Measurements from ENCODE around the gene EIF2B2. TPM values are rescaled to one million over a fixed set of nuclear protein-coding genes. Genes with fewer than 3 reads are reported as not detected.

EIF2B2 gene
- total and polyA plus RNA-seq, 2 experiments from 2014 or later: 40.6 to 50.2 TPM

DNA sequence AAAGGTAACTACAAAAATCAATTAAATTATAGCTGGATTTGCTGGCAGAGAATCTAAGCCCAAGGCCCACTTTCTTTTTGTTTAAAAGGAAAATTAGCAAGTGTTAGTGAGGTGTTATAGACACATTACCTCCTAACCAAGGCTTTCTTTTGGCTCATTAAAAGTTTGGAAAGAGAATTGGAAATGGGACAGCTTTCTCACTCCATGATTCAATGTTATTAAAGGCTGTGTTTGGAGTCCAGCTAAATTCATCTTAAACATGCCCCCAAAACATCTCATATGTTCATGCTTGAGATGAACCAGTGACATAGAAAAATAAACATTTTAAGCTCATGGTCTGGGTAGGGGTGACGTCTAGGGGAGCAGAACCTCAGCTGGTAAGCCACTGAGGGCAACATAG, 33.9 kb upstream of the EIF2B2 start:
- no peak overlapping the region for H3K4me3 ChIP-seq
- H3K9ac ChIP-seq: no peak overlapping the region
- no peak overlapping the region for H3K4me2 ChIP-seq (ENCODE audit: unreplicated experiment)
- TF ChIP-seq EZH2phosphoT487 (IDR thresholded peaks at IDR 0.05; ENCODE audit: insufficient read depth, low read depth) (no peak), EZH2 (IDR thresholded peaks at IDR 0.05; ENCODE audit: insufficient read depth, poor library complexity, severe bottlenecking) (no peak)
- in situ Hi-C loops (cut with MboI): no loop called here
- no peaks in the 10 kb centered on the region for H3K9me2 ChIP-seq (ENCODE audit: insufficient read depth)
- H3K79me2 ChIP-seq (ENCODE audit: insufficient read depth): no peaks in the 10 kb centered on the region
- no peak overlapping the region for H2AFZ ChIP-seq
- H3K36me3 ChIP-seq (ENCODE audit: low read depth): no peaks in the 10 kb centered on the region
- DNase-seq: no peak
- 46% methylated on average over 1 of the region's 1 CpG for WGBS, 2 experiments (ENCODE audit: low coverage in 1 of 2, low lambda C conversion rate in 2 of 2, missing lambda C conversion rate in 2 of 2)
- H3K27me3 ChIP-seq (replicated peaks; ENCODE audit: insufficient read depth): no peaks in the 10 kb centered on the region
- no peaks in the 10 kb centered on the region for H3K9me3 ChIP-seq (ENCODE audit: low read depth)
- no peaks in the 10 kb centered on the region for H4K20me1 ChIP-seq (ENCODE audit: insufficient read depth)
- peaks cover 23% of the 10 kb centered on the region for H3F3A ChIP-seq (ENCODE audit: insufficient read depth)
- no peak overlapping the region for H3K27ac ChIP-seq
- peaks cover 21% of the 10 kb centered on the region for H3K4me1 ChIP-seq (ENCODE audit: insufficient read depth)

DNA sequence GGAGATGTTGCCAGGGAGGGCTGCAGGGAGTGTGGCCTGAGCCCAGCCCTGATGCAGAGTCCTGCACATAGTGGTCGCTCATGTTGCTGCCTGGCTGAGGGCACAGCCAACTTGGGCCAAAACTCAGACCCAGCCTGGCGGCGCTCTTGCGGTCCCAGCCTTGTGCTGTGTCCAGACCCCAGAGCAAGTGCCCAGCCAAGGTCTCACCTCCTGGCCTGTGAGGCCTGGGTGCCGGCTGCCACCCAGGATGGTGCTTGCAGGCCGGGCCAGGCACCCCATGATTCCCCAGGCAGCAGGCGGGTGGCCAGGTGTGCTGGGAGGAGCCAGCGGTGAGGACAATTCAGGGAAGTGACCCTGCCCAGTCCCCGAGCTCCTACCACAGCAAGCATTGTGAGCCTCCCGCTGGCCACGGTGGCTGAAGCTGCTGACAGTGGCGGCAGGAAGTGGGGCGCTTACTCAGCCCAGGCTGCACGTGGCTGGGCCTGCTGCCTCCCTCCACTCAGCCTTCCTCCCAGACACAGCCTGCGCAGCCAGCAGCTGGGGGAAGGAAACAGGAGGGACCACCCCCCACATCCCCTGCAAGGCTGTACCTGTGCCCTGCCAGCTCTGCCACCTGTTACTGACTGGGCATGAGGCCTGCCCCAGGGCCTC, 29.6 kb upstream of the EIF2B2 start:
- DNase-seq: no peak
- no peaks in the 10 kb centered on the region for H3K27me3 ChIP-seq (replicated peaks; ENCODE audit: insufficient read depth)
- no peak overlapping the region for H3K27ac ChIP-seq
- no peak overlapping the region for H3K4me3 ChIP-seq
- H3K9me2 ChIP-seq (ENCODE audit: insufficient read depth): no peaks in the 10 kb centered on the region
- H3K4me2 ChIP-seq (ENCODE audit: unreplicated experiment): no peak overlapping the region
- no peak overlapping the region for H3K9ac ChIP-seq
- in situ Hi-C loops (cut with MboI): no loop called here
- H2AFZ ChIP-seq: no peak overlapping the region
- no peaks in the 10 kb centered on the region for H3F3A ChIP-seq (ENCODE audit: insufficient read depth)
- WGBS, 2 experiments (ENCODE audit: low coverage in 1 of 2, low lambda C conversion rate in 2 of 2, missing lambda C conversion rate in 2 of 2): 89 to 91% methylated on average over 15 of the region's 15 CpGs
- no peaks in the 10 kb centered on the region for H4K20me1 ChIP-seq (ENCODE audit: insufficient read depth)
- TF ChIP-seq EZH2 (IDR thresholded peaks at IDR 0.05; ENCODE audit: insufficient read depth, poor library complexity, severe bottlenecking) (no peak), EZH2phosphoT487 (IDR thresholded peaks at IDR 0.05; ENCODE audit: insufficient read depth, low read depth) (no peak)
- no peaks in the 10 kb centered on the region for H3K36me3 ChIP-seq (ENCODE audit: low read depth)
- H3K79me2 ChIP-seq (ENCODE audit: insufficient read depth): no peaks in the 10 kb centered on the region
- no peaks in the 10 kb centered on the region for H3K4me1 ChIP-seq (ENCODE audit: insufficient read depth)
- no peaks in the 10 kb centered on the region for H3K9me3 ChIP-seq (ENCODE audit: low read depth)

DNA sequence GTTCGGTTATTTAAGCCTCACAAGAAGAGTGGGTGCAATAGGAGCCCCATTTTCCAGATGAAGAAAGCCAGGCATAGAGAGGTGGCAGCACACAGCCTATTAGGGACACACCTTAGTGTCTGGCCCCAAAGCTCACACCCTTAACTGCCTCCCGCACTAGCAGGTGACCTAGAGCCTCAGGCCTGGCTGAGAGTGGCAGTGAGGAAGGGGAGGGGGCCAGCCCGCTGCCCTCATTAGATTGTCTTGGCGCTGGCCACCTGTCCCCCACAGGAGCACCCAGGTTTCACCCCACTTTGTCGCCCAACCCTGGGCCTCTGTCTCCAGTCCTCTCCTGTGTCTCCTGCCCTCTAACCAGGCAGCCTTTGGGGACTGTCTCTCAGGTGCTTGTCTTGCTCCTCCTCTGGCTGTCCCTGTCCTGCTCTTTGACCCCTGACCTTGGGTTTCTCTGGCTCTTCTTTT, 28.8 kb upstream of the EIF2B2 start:
- Histone ChIP-seq H4K20me1 (ENCODE audit: insufficient read depth) (no peaks in the 10 kb centered on the region), H3K4me1 (ENCODE audit: insufficient read depth) (peaks cover 3% of the 10 kb centered on the region; the same call in 1 of the 2 replicates), H3K27ac (no peak overlapping the region), H3K4me3 (no peak overlapping the region), H3K4me2 (ENCODE audit: unreplicated experiment) (no peak overlapping the region), H3F3A (ENCODE audit: insufficient read depth) (no peaks in the 10 kb centered on the region), H3K9ac (no peak overlapping the region), H3K9me2 (ENCODE audit: insufficient read depth) (no peaks in the 10 kb centered on the region), H3K79me2 (ENCODE audit: insufficient read depth) (no peaks in the 10 kb centered on the region), H3K36me3 (ENCODE audit: low read depth) (no peaks in the 10 kb centered on the region), H3K9me3 (ENCODE audit: low read depth) (no peaks in the 10 kb centered on the region), H2AFZ (no peak overlapping the region), H3K27me3 (replicated peaks; ENCODE audit: insufficient read depth) (no peaks in the 10 kb centered on the region)
- no peak for TF ChIP-seq EZH2phosphoT487 (IDR thresholded peaks at IDR 0.05; ENCODE audit: insufficient read depth, low read depth)
- TF ChIP-seq EZH2 (IDR thresholded peaks at IDR 0.05; ENCODE audit: insufficient read depth, poor library complexity, severe bottlenecking): no peak
- WGBS, 2 experiments (ENCODE audit: low coverage in 1 of 2, low lambda C conversion rate in 2 of 2, missing lambda C conversion rate in 2 of 2): 75 to 83% methylated on average over 5 of the region's 5 CpGs
- in situ Hi-C loops (cut with MboI): no loop called here
- no peak for DNase-seq

DNA sequence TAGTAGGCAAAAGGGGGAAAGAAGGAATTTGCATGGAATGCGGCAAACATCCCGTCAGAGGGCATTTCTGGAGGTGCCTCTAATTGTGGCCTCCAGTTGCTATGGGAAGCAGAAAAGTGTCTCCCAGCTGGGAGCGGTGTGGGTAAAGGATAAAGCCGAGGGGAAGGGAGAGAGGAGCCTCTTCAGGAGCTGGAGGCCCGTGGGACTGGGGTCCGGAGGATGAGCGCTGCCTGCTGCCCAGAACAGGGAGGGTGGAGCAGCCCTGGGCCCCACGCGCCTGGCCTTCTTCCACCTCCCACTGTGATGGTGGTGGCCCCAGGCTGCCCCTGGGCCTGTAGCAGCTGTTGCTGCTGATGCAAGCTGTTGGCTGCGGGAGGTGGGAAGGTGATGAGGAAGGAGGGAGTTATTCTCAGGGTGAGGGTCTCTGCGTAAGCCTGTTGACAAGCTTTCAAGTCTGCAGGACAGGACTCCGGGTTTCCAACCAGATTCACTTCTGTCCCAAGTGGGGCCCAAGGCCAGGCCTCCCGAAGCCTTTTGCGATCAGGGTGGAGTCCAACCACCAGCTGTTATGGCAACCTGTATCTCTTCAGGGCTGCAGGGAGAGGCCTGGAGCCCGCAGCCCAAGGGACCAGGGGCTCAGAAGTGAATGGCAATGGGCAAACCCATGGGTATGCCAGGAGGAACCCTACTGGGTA, 28.2 kb upstream of the EIF2B2 start:
- H4K20me1 ChIP-seq (ENCODE audit: insufficient read depth): no peaks in the 10 kb centered on the region
- no peak overlapping the region for H3K4me3 ChIP-seq
- H3K9ac ChIP-seq: no peak overlapping the region
- in situ Hi-C loops (cut with MboI): no loop called here
- no peak overlapping the region for H3K27ac ChIP-seq
- H3F3A ChIP-seq (ENCODE audit: insufficient read depth): no peaks in the 10 kb centered on the region
- no peak overlapping the region for H2AFZ ChIP-seq
- H3K79me2 ChIP-seq (ENCODE audit: insufficient read depth): no peaks in the 10 kb centered on the region
- H3K36me3 ChIP-seq (ENCODE audit: low read depth): no peaks in the 10 kb centered on the region
- WGBS, 2 experiments (ENCODE audit: low coverage in 1 of 2, low lambda C conversion rate in 2 of 2, missing lambda C conversion rate in 2 of 2): 66 to 71% methylated on average over 10 to 15 of the region's 15 CpGs
- no peaks in the 10 kb centered on the region for H3K9me2 ChIP-seq (ENCODE audit: insufficient read depth)
- no peak for TF ChIP-seq EZH2phosphoT487 (IDR thresholded peaks at IDR 0.05; ENCODE audit: insufficient read depth, low read depth)
- TF ChIP-seq EZH2 (IDR thresholded peaks at IDR 0.05; ENCODE audit: insufficient read depth, poor library complexity, severe bottlenecking): no peak
- peaks cover 8% of the 10 kb centered on the region; the same call in 1 of the 2 replicates for H3K4me1 ChIP-seq (ENCODE audit: insufficient read depth)
- H3K27me3 ChIP-seq (replicated peaks; ENCODE audit: insufficient read depth): no peaks in the 10 kb centered on the region
- H3K9me3 ChIP-seq (ENCODE audit: low read depth): no peaks in the 10 kb centered on the region
- DNase-seq: no peak
- H3K4me2 ChIP-seq (ENCODE audit: unreplicated experiment): no peak overlapping the region
